ENCODE data around the gene AFAP1.

AFAP1 gene

GRCh38 chr4:7912826-7913225 lies 26.8 kb downstream of the AFAP1 start:
- DNase-seq: no peak

GRCh38 chr4:7910952-7911578 lies 28.6 kb downstream of the AFAP1 start:
- no peak for DNase-seq

GRCh38 chr4:7910263-7910896 lies 29.3 kb downstream of the AFAP1 start:
- no peak for DNase-seq

GRCh38 chr4:7909463-7910262 lies 30.0 kb downstream of the AFAP1 start:
- DNase-seq: no peak

GRCh38 chr4:7908668-7909067 lies 31.0 kb downstream of the AFAP1 start:
- DNase-seq: no peak

GRCh38 chr4:7907142-7907541 lies 32.5 kb downstream of the AFAP1 start:
- DNase-seq: no peak

- DNase-seq: no peak
These were observed 33.4 kb downstream of the AFAP1 start for GRCh38 chr4:7906171-7906701.

- DNase-seq: no peak
These were observed 34.4 kb downstream of the AFAP1 start for GRCh38 chr4:7904952-7905915.

- no peak for DNase-seq
These were observed 35.7 kb downstream of the AFAP1 start for GRCh38 chr4:7903791-7904516.

GRCh38 chr4:7902826-7903225 lies 36.8 kb downstream of the AFAP1 start:
- DNase-seq: no peak

- DNase-seq: no peak
These were observed 37.5 kb downstream of the AFAP1 start for GRCh38 chr4:7902101-7902553.

- no peak for DNase-seq
These were observed 38.3 kb downstream of the AFAP1 start for GRCh38 chr4:7901311-7901885.

GRCh38 chr4:7900334-7900909 lies 39.2 kb downstream of the AFAP1 start:
- DNase-seq: no peak

- DNase-seq: no peak
These were observed 40.3 kb downstream of the AFAP1 start for GRCh38 chr4:7899184-7899869.

GRCh38 chr4:7898385-7898784 lies 41.3 kb downstream of the AFAP1 start:
- no peak for DNase-seq

- DNase-seq: no peak
These were observed 41.9 kb downstream of the AFAP1 start for GRCh38 chr4:7897811-7898210.

- no peak for DNase-seq
These were observed 44.9 kb downstream of the AFAP1 start for GRCh38 chr4:7894677-7895181.

- no peak for DNase-seq
These were observed 45.5 kb downstream of the AFAP1 start for GRCh38 chr4:7894098-7894676.

- DNase-seq: no peak
These were observed 46.1 kb downstream of the AFAP1 start for GRCh38 chr4:7893539-7893938.

Measured in activated CD4-positive, alpha-beta T cell treated with anti-CD3 and anti-CD28 coated beads for 48 hours (primary cell).